ENCODE results near the gene SPATC1L. TPM values are rescaled to one million over a fixed set of nuclear protein-coding genes. Genes with fewer than 3 reads are reported as not detected.
A peak's percentile ranks its signal among the peaks of the same experiment; 100 is the strongest.
"Not testable (repeated sequence)": the region's sequence is repeated elsewhere in the genome, so short reads cannot be mapped to it uniquely, and the experiment has no call there.

SPATC1L gene
- total RNA-seq, 1 donor from 2014 or later, result 0.40 TPM

DNA sequence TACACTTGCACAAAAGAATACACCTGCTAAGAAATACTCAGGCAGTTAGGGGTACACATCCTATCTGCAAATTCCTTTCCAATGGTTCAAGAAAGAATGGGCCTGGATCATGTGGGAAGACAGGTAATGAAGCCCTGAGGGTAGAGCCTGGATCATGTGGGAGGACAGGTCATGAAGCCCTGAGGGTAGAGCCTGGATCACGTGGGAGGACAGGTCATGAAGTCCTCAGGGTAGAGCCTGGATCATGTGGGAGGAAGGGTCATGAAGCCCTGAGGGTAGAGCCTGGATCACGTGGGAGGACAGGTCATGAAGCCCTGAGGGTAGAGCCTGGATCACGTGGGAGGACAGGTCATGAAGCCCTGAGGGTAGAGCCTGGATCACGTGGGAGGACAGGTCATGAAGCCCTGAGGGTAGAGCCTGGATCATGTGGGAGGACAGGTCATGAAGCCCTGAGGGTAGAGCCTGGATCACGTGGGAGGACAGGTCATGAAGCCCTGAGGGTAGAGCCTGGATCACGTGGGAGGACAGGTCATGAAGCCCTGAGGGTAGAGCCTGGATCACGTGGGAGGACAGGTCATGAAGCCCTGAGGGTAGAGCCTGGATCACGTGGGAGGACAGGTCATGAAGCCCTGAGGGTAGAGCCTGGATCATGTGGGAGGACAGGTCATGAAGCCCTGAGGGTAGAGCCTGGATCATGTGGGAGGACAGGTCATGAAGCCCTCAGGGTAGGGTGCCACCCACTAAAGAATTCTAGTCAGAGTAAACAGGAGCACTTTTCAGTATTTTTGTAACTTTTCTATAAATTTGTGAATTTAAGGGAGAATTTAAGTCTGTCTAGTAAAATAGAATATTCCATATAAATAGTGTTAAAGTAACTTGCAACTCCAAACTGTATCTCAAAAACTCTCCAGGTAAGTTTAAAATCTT, 16.9 kb upstream of the SPATC1L start:
- not testable (repeated sequence) for ATAC-seq
- peak; percentile 44 for DNase-seq (ENCODE audit: low spot score)

DNA sequence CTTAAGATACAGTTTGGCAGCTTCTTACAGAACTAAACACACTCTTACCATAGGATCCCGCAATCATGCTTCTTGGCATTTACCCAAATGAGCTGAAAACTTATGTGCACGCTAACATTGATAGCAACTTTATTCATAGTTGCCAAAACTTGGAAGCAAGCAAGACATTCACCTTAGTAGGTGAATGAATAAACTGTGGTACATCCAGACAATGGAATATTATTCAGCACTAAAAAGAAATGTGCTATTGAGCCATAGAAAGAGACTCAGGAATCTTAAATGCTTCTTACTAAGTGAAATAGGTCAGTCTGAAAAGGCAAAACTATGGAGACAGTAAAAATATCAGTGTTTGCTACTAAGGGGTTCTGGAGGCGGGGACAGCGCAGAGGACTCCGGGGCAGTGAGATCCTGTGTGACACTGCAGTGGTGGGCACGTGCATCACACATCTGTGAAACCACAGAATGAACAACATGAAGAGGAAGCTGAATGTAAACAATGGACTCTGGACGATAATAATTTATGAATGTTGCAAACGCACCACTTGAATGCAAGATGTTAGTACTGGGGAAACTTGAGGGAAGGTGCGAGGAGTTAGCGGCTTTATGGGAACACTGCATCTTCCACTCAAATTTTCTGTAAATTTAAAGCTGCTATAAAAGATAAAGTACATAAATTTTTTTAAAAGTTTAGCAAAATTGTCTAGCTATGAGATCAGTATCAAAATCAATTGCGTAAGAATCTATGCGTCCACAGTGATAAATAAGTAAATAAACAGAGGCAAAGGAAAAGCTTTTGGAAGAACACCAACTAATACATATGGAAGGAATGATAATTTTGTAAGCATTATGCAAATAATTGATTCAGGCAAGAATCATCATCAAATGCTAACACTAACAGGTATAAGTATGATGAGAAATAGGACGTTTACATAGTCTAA, 15.4 kb upstream of the SPATC1L start:
- no peak for ATAC-seq
- DNase-seq (ENCODE audit: low spot score), result peak; percentile 14

- ATAC-seq (no peak), DNase-seq (ENCODE audit: low spot score) (peak; percentile 40)
These were observed 12.5 kb upstream of the SPATC1L start for GRCh38 chr21:46196733-46197132.

- ATAC-seq (no peak), DNase-seq (ENCODE audit: low spot score) (peak; percentile 39)
These were observed 11.4 kb upstream of the SPATC1L start for GRCh38 chr21:46195595-46196195.

DNA sequence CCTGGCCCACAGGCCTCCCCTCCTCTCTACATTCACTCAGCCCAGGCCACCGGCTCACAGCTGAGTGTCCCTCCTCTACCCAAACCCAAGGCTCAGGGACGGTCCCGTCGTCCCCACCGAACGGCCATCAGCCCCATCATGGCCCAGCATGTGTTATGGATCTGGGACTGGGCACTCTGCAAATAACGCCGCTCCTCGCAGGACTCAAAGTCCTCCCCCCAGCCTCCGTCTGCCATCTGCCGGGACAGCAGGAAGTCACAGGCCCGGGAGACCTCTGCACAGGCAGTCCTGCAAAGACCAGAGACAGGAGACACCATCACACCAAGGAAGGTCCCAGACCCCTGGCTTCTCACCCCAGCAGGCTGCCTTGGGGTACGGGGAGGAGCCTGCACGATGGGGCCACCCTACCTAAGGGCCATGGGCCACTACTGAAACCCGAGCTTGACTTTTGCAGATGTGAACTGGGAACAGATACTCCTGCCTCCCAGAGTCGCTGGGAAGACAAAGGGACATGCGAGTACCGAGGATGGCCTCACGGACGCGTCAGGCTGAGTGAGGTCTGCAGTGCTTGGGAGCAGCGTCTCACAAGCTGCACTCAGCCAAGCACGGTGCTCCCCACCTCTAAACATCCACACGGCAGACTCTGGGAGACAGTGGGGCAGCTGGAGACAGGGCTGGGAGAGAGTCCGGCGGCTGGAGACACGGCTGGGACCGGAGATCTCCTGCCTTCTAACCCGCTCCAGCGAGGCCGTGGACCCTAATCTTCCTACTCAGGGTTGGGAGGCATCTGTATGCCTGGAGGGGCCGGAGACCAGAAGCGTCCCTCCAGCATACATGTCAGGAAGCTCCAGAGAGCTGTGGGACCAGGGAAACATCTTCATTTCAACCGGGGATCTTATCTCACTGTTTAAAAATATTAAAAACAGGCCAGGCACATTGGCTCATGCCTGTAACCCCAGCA, 10.4 kb upstream of the SPATC1L start:
- ATAC-seq, result no peak
- DNase-seq (ENCODE audit: low spot score), result peak; percentile 39

- ATAC-seq (no peak), DNase-seq (ENCODE audit: low spot score) (peak; percentile 35)
These were observed 9.6 kb upstream of the SPATC1L start for GRCh38 chr21:46193829-46194373.

- DNase-seq (ENCODE audit: low spot score) (no peak), ATAC-seq (no peak)
These were observed 7.7 kb upstream of the SPATC1L start for GRCh38 chr21:46191686-46192575.

DNA sequence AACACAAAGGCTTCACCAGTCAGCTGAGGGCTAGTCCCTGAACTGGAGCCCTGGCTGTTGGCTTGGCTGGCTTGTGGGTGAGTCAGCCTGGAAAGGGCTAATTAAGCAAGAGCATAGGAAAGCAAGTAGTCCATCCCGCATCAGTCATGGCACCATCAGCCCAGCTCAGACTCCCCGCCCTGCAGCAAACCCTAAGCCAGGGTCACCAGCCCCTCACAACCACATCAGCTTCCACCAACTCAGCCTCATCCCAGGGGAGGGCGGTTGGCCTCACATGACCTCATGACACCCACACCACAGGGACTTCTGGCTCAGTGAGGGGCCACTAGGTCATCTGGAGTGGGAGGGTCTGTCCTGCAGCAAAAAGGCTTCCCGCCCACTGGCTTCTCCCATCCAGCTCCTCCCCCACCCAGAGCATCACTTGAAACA, 7.0 kb upstream of the SPATC1L start:
- ATAC-seq (no peak), DNase-seq (ENCODE audit: low spot score) (no peak)

- no peak for ATAC-seq
- DNase-seq (ENCODE audit: low spot score), result no peak
These were observed 6.4 kb upstream of the SPATC1L start for GRCh38 chr21:46190491-46191131.

GRCh38 chr21:46189959-46190490, 5.8 kb upstream of the SPATC1L start:
- no peak for DNase-seq (ENCODE audit: low spot score)
- peak; percentile 20 for ATAC-seq

GRCh38 chr21:46189213-46189958, 5.1 kb upstream of the SPATC1L start:
- no peak for ATAC-seq
- DNase-seq (ENCODE audit: low spot score), result no peak

DNA sequence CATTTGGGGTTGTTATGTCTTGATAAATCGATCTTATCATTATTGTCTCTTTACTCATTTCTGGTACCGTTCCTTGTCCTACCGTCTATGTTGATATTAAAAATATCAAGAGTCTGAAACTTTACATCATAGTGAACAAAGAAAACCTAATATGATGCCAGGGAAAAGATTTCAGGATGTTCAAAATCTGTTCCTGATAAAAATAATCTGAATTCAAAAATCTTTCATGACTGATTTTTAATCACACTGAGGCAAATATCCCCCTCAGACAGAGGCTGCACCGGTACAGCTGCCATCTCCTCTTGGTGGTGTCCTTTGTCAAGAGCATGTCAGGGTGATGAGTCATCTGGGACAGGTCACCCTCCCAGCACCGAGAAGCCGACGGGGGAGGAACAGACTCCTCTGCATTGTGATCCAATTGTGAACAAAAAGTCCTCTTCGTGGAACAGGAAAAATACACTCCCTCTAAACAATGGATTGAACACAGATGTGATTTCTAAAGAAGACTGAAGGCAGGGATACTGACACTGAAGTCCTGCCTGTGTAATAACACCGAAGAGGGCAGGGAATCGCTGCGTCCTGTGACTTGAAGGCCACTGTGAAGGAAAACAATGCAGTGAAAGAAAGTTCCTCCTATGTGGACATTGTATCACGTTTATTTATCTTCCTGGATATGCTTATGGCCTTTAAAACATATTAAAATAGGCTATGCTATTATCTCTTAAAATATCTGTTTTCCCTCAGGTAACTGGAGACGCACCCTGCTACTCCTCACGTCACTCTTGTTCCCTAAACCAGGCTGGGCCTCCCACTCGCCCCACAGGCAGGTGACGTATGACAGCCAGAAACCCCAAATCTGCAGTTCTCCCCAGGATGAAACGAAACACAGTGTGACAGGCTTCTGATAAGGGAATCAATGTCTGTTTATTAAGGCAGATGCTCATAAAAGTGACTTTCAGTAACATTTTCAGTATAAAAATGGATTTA, 4.3 kb upstream of the SPATC1L start:
- DNase-seq (ENCODE audit: low spot score), result no peak
- ATAC-seq, result peak; percentile 31

DNA sequence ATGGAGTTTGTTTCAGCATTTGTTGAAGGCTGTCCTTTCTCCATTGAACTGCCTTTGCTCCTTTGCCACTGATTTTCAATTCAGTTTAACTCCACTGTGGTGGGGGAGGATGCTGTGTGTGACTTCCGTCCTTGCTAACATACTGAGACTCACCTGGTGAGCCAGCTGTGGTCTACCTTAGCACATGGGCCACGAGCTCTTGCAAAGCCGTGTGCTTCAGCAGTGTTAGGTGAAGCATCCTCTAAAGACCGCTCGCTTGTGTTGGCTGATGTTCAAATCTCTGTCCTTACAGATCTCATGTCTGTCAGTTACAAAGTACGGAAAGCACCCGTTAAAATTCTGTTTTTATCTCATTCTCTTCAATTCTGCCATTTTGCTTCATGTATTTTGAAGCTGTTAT, 3.6 kb upstream of the SPATC1L start:
- ATAC-seq (no peak), DNase-seq (ENCODE audit: low spot score) (no peak)

- DNase-seq (ENCODE audit: low spot score) (no peak), ATAC-seq (no peak)
These were observed 3.0 kb upstream of the SPATC1L start for GRCh38 chr21:46187261-46187660.

GRCh38 chr21:46185716-46186115, 1.5 kb upstream of the SPATC1L start:
- ATAC-seq (no peak), DNase-seq (ENCODE audit: low spot score) (no peak)
